Upper lobe of right lung (tissue), 1 donor: ENCODE results near the gene FDX2. TPM values are rescaled to one million over a fixed set of nuclear protein-coding genes. Genes with fewer than 3 reads are reported as not detected.

ENCODE experiments used
- ATAC-seq: fragments of 200-7000 bp; cut with Tn5 transposase; one replicate; pipeline ENCODE4 v1.9.1; 2020; ENCODE audit warnings: mild to moderate bottlenecking, moderate library complexity
- DNase-seq: peaks from one replicate; pipeline ENCODE4 v3.0.0-alpha.2; 2020
- H3K27ac ChIP-seq: fragments of 200-600 bp; one replicate; pipeline ENCODE4 v1.8.0; 2022
- H3K27me3 ChIP-seq: fragments of 200-600 bp; one replicate; pipeline ENCODE4 v1.8.0; 2022; ENCODE audit warnings: mild to moderate bottlenecking
- H3K36me3 ChIP-seq: fragments of 200-600 bp; one replicate; pipeline ENCODE4 v1.8.0; 2022
- H3K4me1 ChIP-seq: fragments of 200-600 bp; one replicate; pipeline ENCODE4 v1.8.0; 2022
- H3K4me3 ChIP-seq: fragments of 200-600 bp; one replicate; pipeline ENCODE4 v1.8.0; 2022; ENCODE audit warnings: mild to moderate bottlenecking
- H3K9me3 ChIP-seq: fragments of 200-600 bp; one replicate; pipeline ENCODE4 v1.8.0; 2022
- CTCF ChIP-seq: fragments of 200-600 bp; IDR thresholded peaks from one replicate; pipeline ENCODE4 v1.8.0; 2022; ENCODE audit warnings: antibody characterized with exemption
- intact Hi-C: fragments of 100-400 bp; cut with DNase I; formaldehyde crosslinking; loops from one replicate; pipeline ENCODE4 v1.11.0; 2022
- long read RNA-seq: library from polyadenylated mRNA; unstranded; transcript quantifications from one replicate; pipeline ENCODE4 v2.0.0, GENCODE V29; 2021
- total RNA-seq: library from RNA; stranded (reverse); fragmentation: NEBNext Ultra II Directional; extraction: Animal tissue kit (Norgen Biotek cat#: 25700); gene quantifications from one replicate; pipeline ENCODE4 v1.2.1, GENCODE V29; 2021
- donor health status: DM: no; HTN: yes; CAD: no; lungs with severe emphysema.

The FDX2 gene
- total RNA-seq, result 19.2 TPM
- long read RNA-seq, transcript FDX2-202 (5 exons, 1,012 nt), result major isoform, 9 of 25 reads
- long read RNA-seq, partial matches to known transcripts, result 15 of 25 reads
- long read RNA-seq, other reads (novel, unspliced or antisense), result 0 of 25 reads

- Histone ChIP-seq H3K27me3 (no peaks in the 10 kb centered on the region), H3K9me3 (no peaks in the 10 kb centered on the region), H3K36me3 (peaks cover 30% of the 10 kb centered on the region), H3K4me1 (peaks cover 8% of the 10 kb centered on the region), H3K4me3 (peak within 1 kb of the TSS; percentile 87), H3K27ac (peak within 1 kb of the TSS; percentile 58)
- peak; percentile 91 for ATAC-seq
- TF ChIP-seq CTCF, result no peak
- intact Hi-C loops, result no loop called here
- peak; percentile 95 for DNase-seq
Measured at GRCh38 chr19:10315335-10316214, at the start of gene FDX2. Gene FDX2 (minus strand): TSS chr19:10316015. CDS start chr19:10315996, 19 bp downstream.

GRCh38 chr19:10365518-10365917 is 49.7 kb upstream of the FDX2 start:
- intact Hi-C loops, result no loop called here
- no peak for TF ChIP-seq CTCF
- DNase-seq, result no peak
- Histone ChIP-seq H3K4me3 (no peak overlapping the region), H3K9me3 (no peaks in the 10 kb centered on the region), H3K4me1 (no peaks in the 10 kb centered on the region), H3K36me3 (peaks cover 84% of the 10 kb centered on the region), H3K27me3 (no peaks in the 10 kb centered on the region), H3K27ac (no peak overlapping the region)
- ATAC-seq, result no peak

- Histone ChIP-seq H3K27me3 (no peaks in the 10 kb centered on the region), H3K36me3 (peaks cover 77% of the 10 kb centered on the region), H3K4me3 (no peak overlapping the region), H3K4me1 (no peaks in the 10 kb centered on the region), H3K27ac (no peak overlapping the region), H3K9me3 (no peaks in the 10 kb centered on the region)
- TF ChIP-seq CTCF, result no peak
- intact Hi-C loops, result no loop called here
- no peak for ATAC-seq
- no peak for DNase-seq
Measured at GRCh38 chr19:10364644-10365043, 48.8 kb upstream of the FDX2 start.

- ATAC-seq, result no peak
- H3K36me3 ChIP-seq, result peaks cover 79% of the 10 kb centered on the region
- intact Hi-C loops, result no loop called here
Measured at GRCh38 chr19:10363789-10364281, 48.0 kb upstream of the FDX2 start.

GRCh38 chr19:10362259-10362658 is 46.4 kb upstream of the FDX2 start:
- Histone ChIP-seq H3K4me1 (no peaks in the 10 kb centered on the region), H3K36me3 (peaks cover 78% of the 10 kb centered on the region), H3K9me3 (no peaks in the 10 kb centered on the region), H3K27me3 (no peaks in the 10 kb centered on the region), H3K27ac (no peak overlapping the region), H3K4me3 (no peak overlapping the region)
- ATAC-seq, result peak; percentile 4
- TF ChIP-seq CTCF, result no peak
- DNase-seq, result no peak
- intact Hi-C loops, result no loop called here

More at GRCh38 chr19:10363789-10364281, 48.0 kb upstream of the FDX2 start:
- no peaks in the 10 kb centered on the region for H3K4me1 ChIP-seq
- no peak overlapping the region for H3K4me3 ChIP-seq
- H3K27ac ChIP-seq, result no peak overlapping the region
- no peak for DNase-seq
- no peak for TF ChIP-seq CTCF
- no peaks in the 10 kb centered on the region for H3K9me3 ChIP-seq
- H3K27me3 ChIP-seq, result no peaks in the 10 kb centered on the region
